Measurements from ENCODE around the gene PCED1A.

PCED1A gene

DNA sequence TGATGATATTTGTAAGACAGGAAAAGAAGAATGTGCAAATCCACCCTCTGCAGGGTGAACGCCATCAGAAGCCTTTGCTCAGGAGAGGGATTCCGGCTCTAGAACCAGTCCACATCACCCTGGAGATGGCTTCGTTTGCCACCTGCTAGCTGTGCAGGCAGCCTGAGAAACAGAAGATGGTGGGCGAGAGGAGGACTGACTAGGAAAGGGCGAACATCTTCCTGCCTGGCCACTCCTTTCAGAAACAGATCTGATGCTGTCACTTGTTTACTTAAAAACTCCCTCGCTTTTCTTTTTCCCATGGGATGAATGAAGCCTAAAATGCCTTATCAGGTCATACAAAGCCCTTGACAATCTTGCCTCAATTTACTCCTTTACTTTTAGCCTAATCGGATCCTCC, 34.0 kb upstream of the PCED1A start:
- Histone ChIP-seq H3K4me3 (ENCODE audit: low read depth, low read length) (peak overlapping the region; percentile 91), H3K36me3 (ENCODE audit: control insufficient read depth, insufficient read depth, low read length) (no peaks in the 10 kb centered on the region), H3K27ac (ENCODE audit: low read depth, low read length) (no peak overlapping the region), H3K27me3 (ENCODE audit: control insufficient read depth, insufficient read depth, low read length) (peaks cover 22% of the 10 kb centered on the region), H3K9me3 (ENCODE audit: control insufficient read depth, insufficient read depth, low read depth, low read length) (no peaks in the 10 kb centered on the region), H3K9ac (ENCODE audit: low read length) (peak overlapping the region; percentile 43), H3K4me1 (ENCODE audit: control insufficient read depth, insufficient read depth, low read length) (peaks cover 12% of the 10 kb centered on the region)

DNA sequence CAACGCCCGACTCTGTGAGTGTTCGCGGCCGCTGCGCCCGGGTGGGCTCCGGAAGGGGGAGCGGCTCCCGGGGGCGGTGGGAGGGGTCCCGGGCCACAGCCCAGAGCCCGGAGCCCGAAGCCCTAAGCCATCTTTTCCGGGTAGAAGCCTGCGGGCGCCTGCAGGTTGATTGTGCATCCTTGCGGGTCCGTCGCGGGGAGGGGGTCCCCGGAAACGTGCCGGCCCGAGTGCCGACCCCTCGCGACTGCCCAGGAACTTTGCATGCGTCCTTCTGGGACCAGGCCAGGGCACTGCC, 33.2 kb upstream of the PCED1A start:
- H3K27ac ChIP-seq (ENCODE audit: low read depth, low read length) = no peak overlapping the region

DNA sequence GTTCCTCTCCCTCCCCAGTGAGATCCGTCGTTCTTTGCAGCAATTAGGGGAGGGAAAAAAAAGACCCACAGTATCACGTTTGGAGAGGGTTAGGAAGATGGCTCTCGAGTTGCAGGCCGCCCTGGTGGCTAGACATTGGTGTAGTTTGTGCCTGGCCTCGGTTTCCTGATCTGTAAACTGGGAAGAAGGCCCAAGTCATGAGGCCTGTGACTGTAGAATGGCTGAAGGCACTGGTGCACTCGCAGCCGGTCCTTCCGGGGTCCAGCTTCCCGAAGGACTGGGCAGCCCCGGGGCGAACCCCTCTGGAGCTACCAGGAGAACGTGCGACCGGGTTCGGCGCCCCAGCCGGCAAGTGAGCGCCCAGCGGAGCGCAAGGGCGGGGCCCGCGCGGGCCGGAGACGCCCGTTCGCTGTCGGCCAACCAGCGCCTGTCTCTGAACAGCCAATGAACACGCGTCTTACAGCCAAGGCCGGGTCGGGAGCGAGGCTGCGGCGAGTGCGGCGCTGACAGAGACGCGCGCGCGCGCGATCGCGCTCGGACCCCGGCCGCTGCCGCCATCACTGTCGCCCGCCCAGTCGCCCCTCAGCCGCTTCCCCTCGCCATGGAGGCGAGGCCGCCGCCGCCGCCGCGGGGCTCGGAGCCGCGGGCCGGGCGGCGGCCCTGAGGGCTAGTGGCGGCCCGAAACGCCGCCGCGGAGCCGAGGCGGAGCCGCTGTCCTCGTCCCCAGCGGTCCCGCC, 32.7 kb upstream of the PCED1A start, which contains the start of gene PTPRA:
PTPRA (plus strand) TSS at position 472 of the 737 bp plus-strand sequence. CDS start 90,797 bp downstream, outside the sequence.
- Histone ChIP-seq H3K4me1 (ENCODE audit: control insufficient read depth, insufficient read depth, low read length) (peaks cover 12% of the 10 kb centered on the region), H3K27ac (ENCODE audit: low read depth, low read length) (no peak within 1 kb of the TSS), H3K9ac (ENCODE audit: low read length) (peak within 1 kb of the TSS; percentile 67), H3K4me3 (ENCODE audit: low read depth, low read length) (peak within 1 kb of the TSS; percentile 91), H3K27me3 (ENCODE audit: control insufficient read depth, insufficient read depth, low read length) (peaks cover 22% of the 10 kb centered on the region), H3K36me3 (ENCODE audit: control insufficient read depth, insufficient read depth, low read length) (no peaks in the 10 kb centered on the region), H3K9me3 (ENCODE audit: control insufficient read depth, insufficient read depth, low read depth, low read length) (no peaks in the 10 kb centered on the region)

More for the DNA sequence above, 33.2 kb upstream of the PCED1A start:
- Histone ChIP-seq H3K4me1 (ENCODE audit: control insufficient read depth, insufficient read depth, low read length) (peaks cover 12% of the 10 kb centered on the region), H3K9me3 (ENCODE audit: control insufficient read depth, insufficient read depth, low read depth, low read length) (no peaks in the 10 kb centered on the region), H3K4me3 (ENCODE audit: low read depth, low read length) (peak overlapping the region; percentile 91), H3K27me3 (ENCODE audit: control insufficient read depth, insufficient read depth, low read length) (peaks cover 22% of the 10 kb centered on the region), H3K36me3 (ENCODE audit: control insufficient read depth, insufficient read depth, low read length) (no peaks in the 10 kb centered on the region), H3K9ac (ENCODE audit: low read length) (peak overlapping the region; percentile 67)

DNA sequence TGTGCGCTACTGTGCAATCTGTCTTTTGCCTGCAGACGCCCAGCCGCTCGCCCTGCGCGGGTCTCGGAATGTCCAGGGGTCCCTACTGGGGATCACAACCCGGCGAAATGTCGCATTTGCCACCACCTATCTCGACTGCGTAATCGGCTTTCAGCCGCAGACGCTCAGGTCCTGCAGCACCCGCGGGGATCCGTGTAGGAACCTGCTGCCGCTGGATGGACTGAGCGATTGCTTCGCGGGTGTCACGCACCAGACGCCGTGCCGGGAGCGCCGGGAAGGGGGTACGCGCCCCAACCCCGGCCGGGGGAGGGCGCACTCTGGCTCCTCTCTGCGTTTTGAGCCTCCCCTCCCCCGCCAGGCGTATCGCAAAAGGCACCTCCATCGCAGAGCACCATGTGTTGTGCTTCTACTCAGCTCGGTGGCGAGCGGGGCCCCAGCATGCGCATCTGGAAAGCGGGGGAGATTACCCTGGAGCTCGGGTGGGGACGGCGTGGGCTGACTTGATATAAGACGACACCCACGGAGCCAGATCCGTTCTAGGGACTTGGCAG, 32.1 kb upstream of the PCED1A start:
- Histone ChIP-seq H3K27ac (ENCODE audit: low read depth, low read length) (no peak overlapping the region), H3K9me3 (ENCODE audit: control insufficient read depth, insufficient read depth, low read depth, low read length) (no peaks in the 10 kb centered on the region), H3K27me3 (ENCODE audit: control insufficient read depth, insufficient read depth, low read length) (peaks cover 22% of the 10 kb centered on the region), H3K9ac (ENCODE audit: low read length) (peak overlapping the region; percentile 67), H3K36me3 (ENCODE audit: control insufficient read depth, insufficient read depth, low read length) (no peaks in the 10 kb centered on the region), H3K4me3 (ENCODE audit: low read depth, low read length) (peak overlapping the region; percentile 91), H3K4me1 (ENCODE audit: control insufficient read depth, insufficient read depth, low read length) (peaks cover 12% of the 10 kb centered on the region)

DNA sequence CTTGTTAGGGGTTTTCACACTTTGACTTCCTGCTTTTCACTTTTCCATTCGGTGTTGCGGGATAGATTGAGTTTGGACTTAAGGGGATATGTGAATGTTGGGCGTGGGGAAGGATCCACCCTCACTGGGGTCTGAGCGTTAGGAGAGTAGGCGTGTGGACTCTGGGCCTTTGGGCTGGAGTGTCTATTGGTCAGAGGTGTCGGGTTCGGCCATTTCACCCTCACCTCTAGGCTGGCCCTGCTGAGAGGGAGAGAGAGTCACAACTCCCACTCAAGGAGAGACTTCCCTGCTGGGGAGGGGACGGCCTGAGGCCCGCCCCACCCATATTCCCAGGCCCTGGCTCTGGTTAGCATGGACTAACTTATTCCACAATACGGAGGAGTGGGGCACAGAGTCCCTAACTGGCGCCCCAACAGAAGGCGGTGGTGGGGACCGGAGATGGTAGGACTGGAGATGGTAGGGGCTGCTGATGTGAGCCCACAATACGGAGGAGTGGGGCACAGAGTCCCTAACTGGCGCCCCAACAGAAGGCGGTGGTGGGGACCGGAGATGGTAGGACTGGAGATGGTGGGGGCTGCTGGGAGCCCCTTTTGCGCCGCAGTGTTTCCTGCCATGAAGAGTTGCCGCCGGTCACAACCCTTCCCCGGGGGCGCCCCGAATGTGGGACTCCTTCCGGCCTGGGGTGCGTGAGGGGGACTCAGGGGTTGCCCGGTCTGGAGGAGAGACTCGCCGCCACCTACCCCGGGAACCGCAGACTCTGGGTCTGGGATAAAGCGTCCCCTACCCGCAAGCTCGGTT, 31.4 kb upstream of the PCED1A start:
- no peak overlapping the region for H3K27ac ChIP-seq (ENCODE audit: low read depth, low read length)
- H3K4me1 ChIP-seq (ENCODE audit: control insufficient read depth, insufficient read depth, low read length) = peaks cover 12% of the 10 kb centered on the region
- H3K4me3 ChIP-seq (ENCODE audit: low read depth, low read length) = peak overlapping the region; percentile 91
- H3K9ac ChIP-seq (ENCODE audit: low read length) = peak overlapping the region; percentile 67
- H3K27me3 ChIP-seq (ENCODE audit: control insufficient read depth, insufficient read depth, low read length) = peaks cover 22% of the 10 kb centered on the region
- no peaks in the 10 kb centered on the region for H3K9me3 ChIP-seq (ENCODE audit: control insufficient read depth, insufficient read depth, low read depth, low read length)
- peaks cover 1% of the 10 kb centered on the region; the same call in 1 of the 2 replicates for H3K36me3 ChIP-seq (ENCODE audit: control insufficient read depth, insufficient read depth, low read length)

DNA sequence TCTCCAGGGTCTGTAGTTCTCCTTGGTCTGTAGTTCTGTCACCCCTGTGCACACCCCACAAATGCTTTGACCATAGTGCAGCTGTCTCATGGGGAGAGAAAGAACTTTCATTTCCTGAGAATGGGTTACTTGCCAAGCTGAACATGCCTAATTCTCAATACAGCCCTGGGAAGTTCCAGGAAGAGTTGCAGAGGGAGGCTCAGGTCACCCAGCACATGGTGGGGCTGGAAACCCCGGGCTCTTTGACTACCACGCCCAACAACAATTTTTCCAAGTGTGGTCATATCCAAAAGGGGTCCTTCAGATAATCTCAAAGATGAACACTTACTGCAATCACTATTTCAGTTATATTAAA, 30.6 kb upstream of the PCED1A start:
- no peaks in the 10 kb centered on the region for H3K9me3 ChIP-seq (ENCODE audit: control insufficient read depth, insufficient read depth, low read depth, low read length)
- no peak overlapping the region for H3K9ac ChIP-seq (ENCODE audit: low read length)
- H3K27ac ChIP-seq (ENCODE audit: low read depth, low read length) = no peak overlapping the region
- peaks cover 22% of the 10 kb centered on the region for H3K27me3 ChIP-seq (ENCODE audit: control insufficient read depth, insufficient read depth, low read length)
- peaks cover 12% of the 10 kb centered on the region for H3K4me1 ChIP-seq (ENCODE audit: control insufficient read depth, insufficient read depth, low read length)
- H3K36me3 ChIP-seq (ENCODE audit: control insufficient read depth, insufficient read depth, low read length) = peaks cover 9% of the 10 kb centered on the region; the same call in 1 of the 2 replicates
- no peak overlapping the region for H3K4me3 ChIP-seq (ENCODE audit: low read depth, low read length)

DNA sequence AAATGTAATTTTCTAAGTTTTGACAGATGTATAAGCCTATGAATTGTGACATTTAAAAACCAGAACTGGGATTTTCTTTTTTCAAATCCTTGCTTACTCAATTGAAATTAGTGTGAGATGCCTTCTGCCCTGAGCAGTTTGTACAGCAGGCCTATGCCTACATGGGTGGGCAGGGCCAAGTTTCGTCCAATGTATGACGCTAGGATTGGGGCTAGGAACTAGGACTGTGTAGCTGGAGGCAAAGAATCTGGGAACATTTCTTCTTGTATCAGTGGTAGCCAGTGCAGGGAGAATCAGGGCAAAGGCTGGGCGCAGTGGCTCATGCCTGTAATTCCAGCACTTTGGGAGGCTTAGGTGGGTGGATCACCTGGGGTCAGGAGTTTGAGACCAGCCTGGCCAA, 28.9 kb upstream of the PCED1A start:
- no peak overlapping the region for H3K27ac ChIP-seq (ENCODE audit: low read depth, low read length)
- H3K4me3 ChIP-seq (ENCODE audit: low read depth, low read length) = no peak overlapping the region
- H3K27me3 ChIP-seq (ENCODE audit: control insufficient read depth, insufficient read depth, low read length) = peaks cover 22% of the 10 kb centered on the region
- peaks cover 18% of the 10 kb centered on the region; the same call in 1 of the 2 replicates for H3K36me3 ChIP-seq (ENCODE audit: control insufficient read depth, insufficient read depth, low read length)
- peaks cover 8% of the 10 kb centered on the region; the same call in 1 of the 2 replicates for H3K4me1 ChIP-seq (ENCODE audit: control insufficient read depth, insufficient read depth, low read length)
- H3K9ac ChIP-seq (ENCODE audit: low read length) = no peak overlapping the region
- H3K9me3 ChIP-seq (ENCODE audit: control insufficient read depth, insufficient read depth, low read depth, low read length) = no peaks in the 10 kb centered on the region

DNA sequence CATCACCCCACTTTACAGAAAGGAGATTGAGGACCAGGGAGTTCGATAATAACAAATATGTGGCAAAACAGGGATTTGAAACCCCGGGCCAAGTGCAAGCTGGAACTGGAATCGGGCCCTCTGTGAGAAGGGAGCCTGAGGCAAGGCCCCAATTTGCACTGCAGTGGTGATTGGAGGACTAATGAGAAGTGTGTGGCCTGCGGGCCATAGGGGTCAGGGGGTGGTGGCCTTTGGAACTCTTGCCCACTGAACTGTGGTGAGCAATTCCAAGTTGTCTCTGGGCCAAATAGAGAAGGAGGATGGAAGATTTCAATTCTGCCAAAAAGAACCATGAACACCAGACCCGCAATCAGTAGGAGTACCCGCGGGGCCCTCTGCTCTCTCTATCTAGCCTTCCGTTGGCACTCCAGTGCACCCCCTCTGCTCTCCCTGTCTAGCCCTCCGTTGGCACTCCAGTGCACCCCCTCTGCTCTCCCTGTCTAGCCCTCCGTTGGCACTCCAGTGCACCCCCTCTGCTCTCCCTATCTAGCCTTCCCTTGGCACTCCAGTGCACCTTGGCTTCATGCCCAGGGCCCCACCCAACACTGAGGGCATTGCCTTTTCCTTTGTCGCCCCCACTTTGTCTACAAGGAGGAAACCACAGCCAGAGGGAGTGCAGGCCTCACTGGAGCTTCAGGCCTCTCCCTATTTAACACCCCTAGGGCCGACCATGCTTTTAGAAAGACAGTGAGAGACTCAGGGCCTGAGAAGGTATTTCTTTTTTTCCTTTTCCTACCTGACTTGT, 26.8 kb upstream of the PCED1A start:
- H3K4me3 ChIP-seq (ENCODE audit: low read depth, low read length) = no peak overlapping the region
- peaks cover 15% of the 10 kb centered on the region for H3K27me3 ChIP-seq (ENCODE audit: control insufficient read depth, insufficient read depth, low read length)
- no peak overlapping the region for H3K27ac ChIP-seq (ENCODE audit: low read depth, low read length)
- H3K9me3 ChIP-seq (ENCODE audit: control insufficient read depth, insufficient read depth, low read depth, low read length) = no peaks in the 10 kb centered on the region
- peaks cover 21% of the 10 kb centered on the region; the same call in 1 of the 2 replicates for H3K36me3 ChIP-seq (ENCODE audit: control insufficient read depth, insufficient read depth, low read length)
- H3K9ac ChIP-seq (ENCODE audit: low read length) = no peak overlapping the region
- peaks cover 7% of the 10 kb centered on the region; the same call in 1 of the 2 replicates for H3K4me1 ChIP-seq (ENCODE audit: control insufficient read depth, insufficient read depth, low read length)

DNA sequence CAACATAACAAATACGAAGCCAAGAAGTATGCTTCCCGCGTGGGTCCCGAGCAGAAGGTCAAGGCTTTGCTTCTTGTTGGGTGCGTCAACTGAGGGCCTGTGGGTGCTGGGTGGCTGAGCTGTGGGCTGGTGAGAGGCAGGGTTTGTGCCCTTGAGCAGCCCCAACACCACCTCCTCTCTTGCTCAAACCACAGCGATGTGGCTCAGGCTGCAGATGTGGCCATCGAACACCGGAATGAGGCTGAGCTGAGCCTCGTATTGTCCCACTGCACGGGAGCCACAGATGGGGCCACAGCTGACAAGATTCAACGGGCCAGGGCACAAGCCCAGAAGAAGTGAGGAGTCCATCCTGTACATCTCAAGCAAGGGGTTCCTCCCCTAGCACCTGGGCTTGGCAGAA, 25.8 kb upstream of the PCED1A start:
- Histone ChIP-seq H3K4me3 (ENCODE audit: low read depth, low read length) (no peak overlapping the region), H3K36me3 (ENCODE audit: control insufficient read depth, insufficient read depth, low read length) (peaks cover 24% of the 10 kb centered on the region; the same call in 1 of the 2 replicates), H3K27ac (ENCODE audit: low read depth, low read length) (no peak overlapping the region), H3K27me3 (ENCODE audit: control insufficient read depth, insufficient read depth, low read length) (peaks cover 5% of the 10 kb centered on the region), H3K4me1 (ENCODE audit: control insufficient read depth, insufficient read depth, low read length) (peaks cover 7% of the 10 kb centered on the region; the same call in 1 of the 2 replicates), H3K9ac (ENCODE audit: low read length) (no peak overlapping the region), H3K9me3 (ENCODE audit: control insufficient read depth, insufficient read depth, low read depth, low read length) (no peaks in the 10 kb centered on the region)

DNA sequence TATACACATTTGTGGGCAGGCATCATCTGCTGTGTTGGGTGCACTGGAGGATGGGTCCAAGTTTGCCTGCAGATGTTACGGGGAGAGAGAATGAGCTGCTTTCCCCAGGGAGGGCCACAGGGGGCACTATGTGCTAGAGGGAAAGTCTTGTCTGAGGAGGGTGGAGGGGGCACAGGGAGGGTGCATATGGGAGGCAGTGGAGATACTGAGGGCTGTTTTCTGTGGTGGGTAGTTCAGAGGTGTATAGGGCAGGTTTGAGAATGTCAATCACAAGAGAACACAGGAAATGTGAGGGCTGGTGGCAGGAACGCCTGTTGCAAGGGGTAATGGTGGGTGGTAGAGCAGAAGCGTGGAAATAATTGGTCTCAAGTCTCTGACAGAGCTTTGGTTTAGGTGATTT, 25.2 kb upstream of the PCED1A start:
- Histone ChIP-seq H3K27ac (ENCODE audit: low read depth, low read length) (no peak overlapping the region), H3K4me3 (ENCODE audit: low read depth, low read length) (no peak overlapping the region), H3K4me1 (ENCODE audit: control insufficient read depth, insufficient read depth, low read length) (peaks cover 2% of the 10 kb centered on the region; the same call in 1 of the 2 replicates), H3K27me3 (ENCODE audit: control insufficient read depth, insufficient read depth, low read length) (no peaks in the 10 kb centered on the region), H3K9me3 (ENCODE audit: control insufficient read depth, insufficient read depth, low read depth, low read length) (no peaks in the 10 kb centered on the region), H3K36me3 (ENCODE audit: control insufficient read depth, insufficient read depth, low read length) (peaks cover 29% of the 10 kb centered on the region; the same call in 1 of the 2 replicates), H3K9ac (ENCODE audit: low read length) (no peak overlapping the region)
